Natural killer cell (primary cell): ENCODE data around the gene ALK. TPM values are rescaled to one million over a fixed set of nuclear protein-coding genes. Genes with fewer than 3 reads are reported as not detected.

Source experiments
- ATAC-seq, 3 donors: fragments of 150-1000 bp in 2 of 3; fragments of 200-7000 bp in 1 of 3; cut with Tn5 transposase; 1 replicate in 1 of 3; 2 replicates in 2 of 3; pipeline ENCODE4 v1.10.0; 2021; ENCODE audit warnings: mild to moderate bottlenecking in 2 of 3, moderate library complexity in 2 of 3
- DNase-seq, 2 donors: peaks; one replicate each; pipeline versions ENCODE4 v3.0.0 to v3.0.0-alpha.2; 2013 to 2021; ENCODE audit warnings: mixed read lengths in 1 of 2
- H3K27ac ChIP-seq: one replicate; pipeline ENCODE4 v1.5.1; 2013; ENCODE audit warnings: mild to moderate bottlenecking, low read length
- H3K27me3 ChIP-seq: one replicate; pipeline ENCODE4 v1.6.1; 2013; ENCODE audit warnings: low read length; ENCODE audit not compliant: control insufficient read depth, insufficient read depth
- H3K36me3 ChIP-seq: one replicate; pipeline ENCODE4 v1.6.1; 2013; ENCODE audit warnings: low read length; ENCODE audit not compliant: control insufficient read depth, insufficient read depth
- H3K4me1 ChIP-seq: one replicate; pipeline ENCODE4 v1.6.1; 2013; ENCODE audit warnings: low read length; ENCODE audit not compliant: control insufficient read depth, insufficient read depth
- H3K4me3 ChIP-seq: one replicate; pipeline ENCODE4 v1.5.1; 2013; ENCODE audit warnings: low read length
- H3K9me3 ChIP-seq: one replicate; pipeline ENCODE4 v1.6.1; 2013; ENCODE audit warnings: low read length; ENCODE audit not compliant: control insufficient read depth, insufficient read depth
- H3K27ac Mint-ChIP-seq, 2 donors: one replicate each; pipeline ENCODE4 v1.8.0; 2022; ENCODE audit warnings: mild to moderate bottlenecking in 2 of 2, mixed read lengths in 2 of 2, moderate library complexity in 1 of 2
- H3K27me3 Mint-ChIP-seq, 2 donors: one replicate each; pipeline ENCODE4 v1.8.0; 2022; ENCODE audit warnings: low read depth in 2 of 2, mixed read lengths in 2 of 2
- H3K36me3 Mint-ChIP-seq: one replicate; pipeline ENCODE4 v1.8.0; 2022; ENCODE audit warnings: mixed read lengths
- H3K4me1 Mint-ChIP-seq, 2 donors: one replicate each; pipeline ENCODE4 v1.8.0; 2022; ENCODE audit warnings: mixed read lengths in 2 of 2
- H3K4me3 Mint-ChIP-seq: one replicate; pipeline ENCODE4 v1.8.0; 2022; ENCODE audit warnings: mild to moderate bottlenecking, moderate library complexity, mixed read lengths
- H3K9me3 Mint-ChIP-seq, 2 donors: one replicate each; pipeline ENCODE4 v1.8.0; 2022; ENCODE audit warnings: mixed read lengths in 2 of 2
- CTCF ChIP-seq: fragments of 200-600 bp; IDR thresholded peaks from one replicate; pipeline ENCODE4 v1.8.0; 2022; ENCODE audit warnings: antibody characterized with exemption
- WGBS: methylation state at CpG from one replicate; pipeline ENCODE4 v1.1.7; 2013; ENCODE audit warnings: missing lambda C conversion rate; ENCODE audit not compliant: insufficient coverage; 5-methylcytosine and 5-hydroxymethylcytosine counted together
- intact Hi-C: fragments of 100-400 bp; cut with micrococcal nuclease; formaldehyde crosslinking; loops from one replicate; pipeline ENCODE4 v1.14.2; 2022
- total RNA-seq, 4 donors: library from RNA; stranded (reverse); fragments of 120-200 nt in 1 of 4; gene quantifications; one replicate each; pipeline versions ENCODE4 v1.2.3 to v1.2.4, GENCODE V29; 2013 to 2022

The ALK gene
- total RNA-seq, 3 donors from 2014 or later (not counting 1 experiment from before 2014, with no cell fraction given), result not detected

GRCh38 chr2:29700560-29700959, 220.8 kb downstream of the ALK start:
- H3K9me3 Mint-ChIP-seq, result no peaks in the 10 kb centered on the region
- no peaks in the 10 kb centered on the region for H3K36me3 ChIP-seq
- H3K4me1 Mint-ChIP-seq, result peaks cover 4 to 6% of the 10 kb centered on the region in 2 donors
- peaks cover 0 to 2% of the 10 kb centered on the region in 2 donors for H3K27me3 Mint-ChIP-seq
- H3K4me3 ChIP-seq, result no peak overlapping the region
- no CpG with 5 or more reads among the region's 2 CpGs for WGBS
- no peaks in the 10 kb centered on the region for H3K9me3 ChIP-seq
- H3K4me3 Mint-ChIP-seq, result no peak overlapping the region
- DNase-seq, result no peak
- intact Hi-C loops, result no loop called here
- H3K4me1 ChIP-seq, result no peaks in the 10 kb centered on the region
- no peak for TF ChIP-seq CTCF
- no peak for ATAC-seq
- no peak overlapping the region for H3K27ac ChIP-seq
- no peaks in the 10 kb centered on the region for H3K27me3 ChIP-seq
- H3K36me3 Mint-ChIP-seq, result no peaks in the 10 kb centered on the region
- H3K27ac Mint-ChIP-seq, result no peak overlapping the region

DNA sequence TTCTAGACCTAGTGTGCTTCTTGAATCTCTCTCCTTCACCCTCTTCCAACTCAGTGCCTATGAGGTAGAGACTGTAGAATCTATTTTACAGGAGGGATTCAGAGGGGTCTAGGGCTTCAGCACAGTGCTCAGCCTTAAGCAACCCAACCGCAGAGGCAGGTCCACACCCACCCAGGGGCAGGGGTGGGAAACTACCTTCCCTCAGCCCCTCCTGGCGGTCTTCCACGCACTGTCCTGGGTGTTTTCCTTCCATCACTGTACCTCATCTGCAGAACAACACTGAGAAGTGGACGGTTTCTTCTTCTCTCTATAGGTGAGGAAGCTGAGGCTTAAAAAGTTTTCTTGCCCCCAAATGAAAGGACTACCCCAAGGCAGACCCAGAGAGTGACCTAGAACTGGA, 222.3 kb downstream of the ALK start:
- ATAC-seq (peak in 1 of 3 donors; percentile 36), DNase-seq (no peak)
- Mint-ChIP-seq H3K4me3 (no peak overlapping the region), H3K4me1 (peaks cover 4 to 6% of the 10 kb centered on the region in 2 donors), H3K36me3 (no peaks in the 10 kb centered on the region), H3K27me3 (peaks cover 4 to 14% of the 10 kb centered on the region in 2 donors), H3K9me3 (no peaks in the 10 kb centered on the region), H3K27ac (no peak overlapping the region)
- no peak overlapping the region for H3K4me3 ChIP-seq
- no peaks in the 10 kb centered on the region for H3K9me3 ChIP-seq
- no peak overlapping the region for H3K27ac ChIP-seq
- H3K4me1 ChIP-seq, result no peaks in the 10 kb centered on the region
- WGBS, result 83% methylated on average over 2 of the region's 4 CpGs
- H3K27me3 ChIP-seq, result no peaks in the 10 kb centered on the region
- intact Hi-C loops, result no loop called here
- no peaks in the 10 kb centered on the region for H3K36me3 ChIP-seq
- TF ChIP-seq CTCF, result no peak

DNA sequence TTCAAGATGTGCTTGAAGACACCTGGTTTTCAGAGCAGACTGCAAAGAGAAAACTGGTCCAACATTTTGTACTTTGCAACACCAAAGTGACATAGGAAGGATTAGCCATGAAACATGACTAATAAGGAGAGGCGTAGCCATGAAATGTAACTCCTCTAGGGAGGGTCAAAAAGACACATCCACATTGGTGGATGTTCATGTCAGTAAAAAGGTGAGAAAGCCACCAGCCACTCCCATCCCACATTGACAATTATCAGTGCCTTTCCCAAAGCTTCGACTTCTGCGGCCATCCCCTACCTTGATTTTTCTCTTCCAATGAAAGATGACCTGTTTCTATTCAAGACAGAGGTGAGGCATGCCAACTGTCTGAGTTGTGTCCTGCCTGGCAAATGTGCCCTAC, 223.2 kb downstream of the ALK start:
- DNase-seq (no peak), ATAC-seq (no peak)
- Histone ChIP-seq H3K4me3 (no peak overlapping the region), H3K9me3 (no peaks in the 10 kb centered on the region), H3K27ac (no peak overlapping the region), H3K36me3 (no peaks in the 10 kb centered on the region), H3K27me3 (no peaks in the 10 kb centered on the region), H3K4me1 (no peaks in the 10 kb centered on the region)
- no peak overlapping the region for H3K27ac Mint-ChIP-seq
- H3K27me3 Mint-ChIP-seq, result peaks cover 4 to 14% of the 10 kb centered on the region in 2 donors
- no peaks in the 10 kb centered on the region for H3K9me3 Mint-ChIP-seq
- TF ChIP-seq CTCF, result no peak
- peaks cover 4 to 6% of the 10 kb centered on the region in 2 donors for H3K4me1 Mint-ChIP-seq
- WGBS, result 93% methylated on average over 3 of the region's 3 CpGs
- H3K36me3 Mint-ChIP-seq, result no peaks in the 10 kb centered on the region
- intact Hi-C loops, result no loop called here
- no peak overlapping the region for H3K4me3 Mint-ChIP-seq

GRCh38 chr2:29697715-29698114, 223.7 kb downstream of the ALK start:
- Histone ChIP-seq H3K27me3 (no peaks in the 10 kb centered on the region), H3K27ac (no peak overlapping the region), H3K4me1 (no peaks in the 10 kb centered on the region), H3K4me3 (no peak overlapping the region), H3K9me3 (no peaks in the 10 kb centered on the region), H3K36me3 (no peaks in the 10 kb centered on the region)
- no peak for DNase-seq
- Mint-ChIP-seq H3K4me3 (no peak overlapping the region), H3K9me3 (no peaks in the 10 kb centered on the region), H3K36me3 (no peaks in the 10 kb centered on the region), H3K27ac (no peak overlapping the region), H3K27me3 (peaks cover 4 to 18% of the 10 kb centered on the region in 2 donors), H3K4me1 (peaks cover 4 to 6% of the 10 kb centered on the region in 2 donors)
- WGBS, result 95% methylated on average over 1 of the region's 2 CpGs
- intact Hi-C loops, result no loop called here
- ATAC-seq, result no peak
- no peak for TF ChIP-seq CTCF
